Ascending aorta (tissue), 2 donors: ENCODE data around the gene SLIT3. TPM values are rescaled to one million over a fixed set of nuclear protein-coding genes. Genes with fewer than 3 reads are reported as not detected.

Source experiments
- DNase-seq, 2 donors: peaks; one replicate each; pipeline ENCODE4 v3.0.0-alpha.2; 2019; ENCODE audit warnings: low spot score in 2 of 2
- H3K27ac ChIP-seq, 2 donors: fragments of 200-600 bp; sonication (generic); one replicate each; pipeline ENCODE4 v1.5.1; 2016 to 2017; ENCODE audit warnings: mild to moderate bottlenecking in 1 of 2
- H3K27me3 ChIP-seq: fragments of 200-600 bp; sonication (generic); one replicate; pipeline ENCODE4 v1.5.1; 2017
- H3K36me3 ChIP-seq, 2 donors: fragments of 200-600 bp; sonication (generic); one replicate each; pipeline ENCODE4 v1.5.1; 2016
- H3K4me1 ChIP-seq, 2 donors: fragments of 200-600 bp; sonication (generic); one replicate each; pipeline ENCODE4 v1.5.1; 2016 to 2017; ENCODE audit warnings: mild to moderate bottlenecking in 1 of 2
- H3K4me3 ChIP-seq, 2 donors: fragments of 200-600 bp; sonication (generic); one replicate each; pipeline ENCODE4 v1.5.1; 2016 to 2017; ENCODE audit warnings: mild to moderate bottlenecking in 1 of 2
- H3K9me3 ChIP-seq, 2 donors: fragments of 200-600 bp; sonication (generic); one replicate each; pipeline ENCODE4 v1.5.1; 2016
- intact Hi-C: fragments of 100-400 bp; cut with DNase I; formaldehyde crosslinking; loops from one replicate; pipeline ENCODE4 v1.15.1; 2023
- total RNA-seq: library from RNA; depleted of rRNA; stranded (reverse); fragments of >200 nt; gene quantifications from one replicate; pipeline ENCODE4 v1.1.0, GENCODE V29; 2016
- TF ChIP-seq, protein P1 (sequence below), 3 experiments: fragments of 200-600 bp in 2 of 3; fragments of 450-650 bp in 1 of 3; sonication (generic) in 2 of 3; IDR thresholded peaks; one replicate each; pipeline ENCODE4 v1.5.1; 2016 to 2019; ENCODE audit warnings: antibody characterized with exemption in 3 of 3, mild to moderate bottlenecking in 1 of 3, moderate library complexity in 1 of 3

Gene SLIT3
- total RNA-seq, 1 donor from 2014 or later = 128 TPM

DNA sequence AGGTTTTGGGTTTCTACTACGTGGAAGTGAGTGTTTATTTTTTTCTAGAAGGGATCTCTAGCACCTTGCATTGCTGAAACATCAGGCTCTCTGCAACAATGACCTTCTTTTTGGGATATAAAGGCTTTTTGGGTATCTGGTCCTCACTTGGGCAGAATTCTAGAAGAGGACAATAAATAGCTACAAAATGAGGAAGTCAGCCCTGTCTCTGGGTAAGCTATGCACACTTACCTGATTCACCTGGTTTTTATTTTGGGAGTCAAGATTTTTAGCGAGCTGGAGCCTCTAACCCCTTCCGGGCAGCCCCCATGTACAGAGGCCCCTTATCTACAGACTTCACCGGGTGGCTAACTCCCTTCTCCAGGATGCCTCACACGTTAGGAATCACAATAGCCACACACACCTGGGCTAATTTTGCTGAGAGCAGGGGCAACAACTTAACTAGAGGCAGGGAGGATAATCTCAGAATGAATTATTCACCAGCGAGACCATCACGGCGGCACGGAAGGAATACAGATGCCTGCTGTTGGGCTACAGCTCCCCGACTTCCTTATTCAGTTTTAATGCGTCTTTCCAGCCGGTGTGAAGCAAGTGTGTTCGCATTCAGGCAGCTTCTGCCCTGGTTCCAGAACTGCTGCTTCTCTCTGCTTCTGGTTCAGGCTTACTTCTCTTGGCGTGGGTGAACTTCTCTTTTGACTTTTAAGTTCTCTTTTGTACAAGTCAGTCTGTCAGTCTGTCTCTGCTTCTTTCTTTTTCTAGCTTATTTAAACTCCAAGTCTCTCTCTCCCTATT is 380.7 kb downstream of the SLIT3 start:
- Histone ChIP-seq H3K27ac (no peak overlapping the region), H3K4me1 (no peaks in the 10 kb centered on the region), H3K4me3 (no peak overlapping the region), H3K36me3 (no peaks in the 10 kb centered on the region), H3K27me3 (no peaks in the 10 kb centered on the region), H3K9me3 (no peaks in the 10 kb centered on the region)
- intact Hi-C loops = no loop called here
- TF ChIP-seq, protein P1, sequence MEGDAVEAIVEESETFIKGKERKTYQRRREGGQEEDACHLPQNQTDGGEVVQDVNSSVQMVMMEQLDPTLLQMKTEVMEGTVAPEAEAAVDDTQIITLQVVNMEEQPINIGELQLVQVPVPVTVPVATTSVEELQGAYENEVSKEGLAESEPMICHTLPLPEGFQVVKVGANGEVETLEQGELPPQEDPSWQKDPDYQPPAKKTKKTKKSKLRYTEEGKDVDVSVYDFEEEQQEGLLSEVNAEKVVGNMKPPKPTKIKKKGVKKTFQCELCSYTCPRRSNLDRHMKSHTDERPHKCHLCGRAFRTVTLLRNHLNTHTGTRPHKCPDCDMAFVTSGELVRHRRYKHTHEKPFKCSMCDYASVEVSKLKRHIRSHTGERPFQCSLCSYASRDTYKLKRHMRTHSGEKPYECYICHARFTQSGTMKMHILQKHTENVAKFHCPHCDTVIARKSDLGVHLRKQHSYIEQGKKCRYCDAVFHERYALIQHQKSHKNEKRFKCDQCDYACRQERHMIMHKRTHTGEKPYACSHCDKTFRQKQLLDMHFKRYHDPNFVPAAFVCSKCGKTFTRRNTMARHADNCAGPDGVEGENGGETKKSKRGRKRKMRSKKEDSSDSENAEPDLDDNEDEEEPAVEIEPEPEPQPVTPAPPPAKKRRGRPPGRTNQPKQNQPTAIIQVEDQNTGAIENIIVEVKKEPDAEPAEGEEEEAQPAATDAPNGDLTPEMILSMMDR (IDR thresholded peaks at IDR 0.05) = no peak
- DNase-seq = no peak

GRCh38 chr5:168917947-168918600 is 382.9 kb downstream of the SLIT3 start:
- intact Hi-C loops = no loop called here
- TF ChIP-seq, protein P1 (IDR thresholded peaks at IDR 0.05) = no peak
- Histone ChIP-seq H3K36me3 (no peaks in the 10 kb centered on the region), H3K27ac (no peak overlapping the region), H3K27me3 (no peaks in the 10 kb centered on the region), H3K4me1 (no peaks in the 10 kb centered on the region), H3K9me3 (no peaks in the 10 kb centered on the region), H3K4me3 (no peak overlapping the region)
- no peak for DNase-seq

DNA sequence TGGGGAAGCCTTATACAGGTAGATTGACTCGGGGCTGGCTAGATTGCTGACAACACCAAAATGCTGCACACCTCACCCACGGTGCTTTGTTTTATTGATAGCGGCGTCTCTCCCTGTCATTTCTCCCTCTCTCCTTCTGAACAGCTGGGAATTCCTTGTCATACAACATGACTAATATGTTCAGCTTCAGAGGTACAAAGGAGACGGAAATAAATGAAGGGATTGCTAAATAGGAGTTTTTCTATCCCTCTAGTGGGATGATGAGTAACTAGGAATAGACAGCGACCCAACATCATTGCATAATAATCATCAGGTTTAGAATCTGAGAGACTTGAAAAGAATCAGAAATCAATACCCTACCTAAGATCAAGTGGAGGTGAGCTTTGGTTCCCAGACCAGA is 384.1 kb downstream of the SLIT3 start:
- TF ChIP-seq, protein P1 (IDR thresholded peaks at IDR 0.05) = no peak
- no peak overlapping the region for H3K4me3 ChIP-seq
- DNase-seq = no peak
- no peak overlapping the region for H3K27ac ChIP-seq
- H3K27me3 ChIP-seq = no peaks in the 10 kb centered on the region
- H3K36me3 ChIP-seq = no peaks in the 10 kb centered on the region
- H3K9me3 ChIP-seq = no peaks in the 10 kb centered on the region
- intact Hi-C loops = no loop called here
- no peaks in the 10 kb centered on the region for H3K4me1 ChIP-seq

GRCh38 chr5:168916266-168916665 is 384.7 kb downstream of the SLIT3 start:
- Histone ChIP-seq H3K4me1 (no peaks in the 10 kb centered on the region), H3K4me3 (no peak overlapping the region), H3K9me3 (no peaks in the 10 kb centered on the region), H3K27ac (no peak overlapping the region), H3K27me3 (no peaks in the 10 kb centered on the region), H3K36me3 (no peaks in the 10 kb centered on the region)
- no peak for DNase-seq
- intact Hi-C loops = no loop called here
- TF ChIP-seq, protein P1 (IDR thresholded peaks at IDR 0.05) = no peak

DNA sequence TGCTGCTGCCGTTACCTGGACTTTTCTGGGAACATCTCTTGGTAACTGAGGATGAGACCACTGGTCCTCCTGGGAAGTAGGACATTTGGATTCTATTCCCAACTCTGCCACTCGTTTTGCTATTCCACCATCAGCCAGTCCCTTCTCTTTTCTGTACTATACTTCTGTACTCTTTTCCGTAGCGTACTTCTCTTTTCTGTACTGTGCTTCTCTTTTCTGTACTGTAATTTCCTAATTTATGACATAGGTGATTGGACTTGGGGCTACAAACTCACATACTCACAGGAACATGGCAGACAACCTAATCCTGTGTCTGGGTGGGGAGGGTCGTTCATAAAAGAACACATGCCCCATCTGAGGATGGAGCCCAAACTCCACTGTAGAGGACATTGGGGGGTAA is 386.4 kb downstream of the SLIT3 start:
- Histone ChIP-seq H3K4me1 (no peaks in the 10 kb centered on the region), H3K4me3 (no peak overlapping the region), H3K36me3 (no peaks in the 10 kb centered on the region), H3K9me3 (no peaks in the 10 kb centered on the region), H3K27me3 (no peaks in the 10 kb centered on the region), H3K27ac (no peak overlapping the region)
- TF ChIP-seq, protein P1 (IDR thresholded peaks at IDR 0.05) = no peak
- DNase-seq = no peak
- intact Hi-C loops = no loop called here
